GM15510 (cell line): ENCODE data around the gene DPP8.

Experiments used
- POLR2A ChIP-seq: IDR thresholded peaks from 3 replicates; pipeline ENCODE4 v1.6.1; 2011; ENCODE audit warnings: borderline replicate concordance; ENCODE audit not compliant: insufficient read length; ENCODE audit errors: extremely low read depth

Gene DPP8

GRCh38 chr15:65530318-65531111 is 13.0 kb upstream of the DPP8 start, which contains the start of gene HACD3:
Gene HACD3 (plus strand): TSS chr15:65530463. CDS start chr15:65530632, 169 bp downstream.
- TF ChIP-seq POLR2A, result peak; percentile 81

GRCh38 chr15:65529762-65530317 is 12.4 kb upstream of the DPP8 start:
- no peak for TF ChIP-seq POLR2A

- no peak for TF ChIP-seq POLR2A
Measured at GRCh38 chr15:65528461-65529060, 11.1 kb upstream of the DPP8 start.

GRCh38 chr15:65525622-65526021 is 8.1 kb upstream of the DPP8 start:
- TF ChIP-seq POLR2A, result no peak

GRCh38 chr15:65524226-65524625 is 6.7 kb upstream of the DPP8 start:
- no peak for TF ChIP-seq POLR2A

GRCh38 chr15:65521350-65521749 is 3.9 kb upstream of the DPP8 start:
- TF ChIP-seq POLR2A, result no peak

GRCh38 chr15:65518633-65519285 is 1.3 kb upstream of the DPP8 start:
- TF ChIP-seq POLR2A, result no peak

- no peak for TF ChIP-seq POLR2A
Measured at GRCh38 chr15:65517866-65518207, 348 bp upstream of the DPP8 start.

- TF ChIP-seq POLR2A, result no peak
Measured at GRCh38 chr15:65512807-65513416, 4.6 kb downstream of the DPP8 start.

GRCh38 chr15:65512189-65512588 is 5.3 kb downstream of the DPP8 start:
- no peak for TF ChIP-seq POLR2A

GRCh38 chr15:65509321-65509720 is 8.2 kb downstream of the DPP8 start:
- TF ChIP-seq POLR2A, result no peak

GRCh38 chr15:65494076-65494475 is 23.4 kb downstream of the DPP8 start:
- no peak for TF ChIP-seq POLR2A

- TF ChIP-seq POLR2A, result no peak
Measured at GRCh38 chr15:65484876-65485275, 32.6 kb downstream of the DPP8 start.

GRCh38 chr15:65476903-65477302 is 40.6 kb downstream of the DPP8 start:
- TF ChIP-seq POLR2A, result no peak

- no peak for TF ChIP-seq POLR2A
Measured at GRCh38 chr15:65470866-65471265, 46.6 kb downstream of the DPP8 start.
